KG1 (cell line): ENCODE data around the gene MCRIP1.

Experiments
- DNase-seq: peaks from one replicate; lab custom pipeline; 2025; lab: John Stamatoyannopoulos, UW

MCRIP1 gene

DNA sequence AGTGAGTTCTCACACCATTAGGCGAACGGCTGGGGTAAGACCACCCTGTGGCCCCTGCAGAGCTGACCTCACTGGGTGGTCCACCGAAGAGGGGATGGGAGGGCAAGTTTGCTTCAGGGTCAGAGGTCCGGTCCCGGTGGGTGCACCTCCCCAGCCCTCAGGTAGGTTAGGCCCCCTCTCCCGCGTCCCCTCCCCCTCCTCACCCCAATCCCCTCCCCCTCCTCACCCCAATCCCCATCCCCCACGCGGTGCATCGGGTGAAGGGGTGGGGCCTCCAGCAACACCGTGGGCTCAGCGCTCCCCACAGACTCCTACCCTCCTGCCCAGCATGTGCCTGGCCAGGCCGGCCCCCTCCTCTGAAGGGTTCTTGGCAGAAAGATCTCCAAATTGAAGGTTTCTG, 13.4 kb downstream of the MCRIP1 start:
- DNase-seq: no peak

- no peak for DNase-seq
Observed at GRCh38 chr17:81817758-81818147, 15.3 kb downstream of the MCRIP1 start.

DNA sequence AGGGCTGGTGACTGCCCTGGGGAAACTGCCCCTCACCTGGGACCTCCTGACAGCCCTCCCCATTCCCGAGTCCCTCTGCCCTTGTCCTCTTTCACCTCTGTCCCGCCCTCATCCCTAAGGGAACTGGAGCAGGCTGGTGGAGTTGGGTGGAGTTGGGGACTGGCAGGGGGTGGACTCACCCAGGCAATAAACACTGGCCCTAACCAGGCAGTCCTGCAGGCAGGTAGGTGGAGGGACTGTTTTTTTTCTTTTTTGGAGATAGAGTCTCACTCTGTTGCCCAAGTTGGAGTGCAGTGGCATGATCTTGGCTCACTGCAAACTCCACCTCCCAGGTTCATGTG, 17.5 kb downstream of the MCRIP1 start:
- no peak for DNase-seq

GRCh38 chr17:81814748-81815645, 18.1 kb downstream of the MCRIP1 start:
- no peak for DNase-seq

DNA sequence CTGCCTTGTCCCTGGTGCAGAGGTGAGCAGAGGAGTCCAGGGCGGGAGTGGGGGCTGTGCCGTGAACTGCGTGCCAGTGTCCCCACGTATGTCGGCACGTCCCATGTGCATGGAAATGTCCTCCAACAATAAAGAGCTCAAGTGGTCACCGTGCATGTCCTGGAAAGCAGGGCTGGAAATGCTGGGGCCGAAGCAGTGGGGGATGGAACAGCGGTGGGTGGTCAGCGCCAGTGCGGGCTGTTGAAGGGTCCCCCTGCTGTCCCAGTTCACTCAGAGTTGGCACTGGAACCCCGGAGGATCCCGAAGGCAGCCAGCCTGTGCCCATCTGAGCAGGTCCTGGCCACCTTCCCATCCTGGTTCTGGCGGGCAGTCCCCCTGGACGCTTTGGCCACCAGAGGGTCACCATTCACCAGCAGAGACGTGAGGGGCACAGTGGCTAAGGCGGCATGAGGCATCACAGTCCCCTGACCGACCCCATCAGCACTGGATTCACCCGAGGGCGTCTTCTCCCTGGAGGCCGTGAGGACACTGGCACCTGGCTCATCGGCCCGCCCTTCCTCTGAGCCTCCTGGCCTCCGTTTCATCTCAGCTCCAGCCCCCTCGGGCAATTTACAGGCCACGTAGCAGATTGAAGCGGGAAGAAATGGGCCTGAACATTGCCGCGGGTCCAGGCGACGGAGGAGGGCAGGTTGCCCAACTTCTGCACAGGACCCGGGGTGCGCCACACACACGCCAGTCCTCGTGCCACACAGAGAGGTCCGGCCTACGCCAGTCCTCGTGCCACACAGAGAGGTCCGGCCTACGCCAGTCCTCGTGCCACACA, 19.0 kb downstream of the MCRIP1 start:
- DNase-seq: no peak

GRCh38 chr17:81813371-81813684, 19.8 kb downstream of the MCRIP1 start:
- no peak for DNase-seq

DNA sequence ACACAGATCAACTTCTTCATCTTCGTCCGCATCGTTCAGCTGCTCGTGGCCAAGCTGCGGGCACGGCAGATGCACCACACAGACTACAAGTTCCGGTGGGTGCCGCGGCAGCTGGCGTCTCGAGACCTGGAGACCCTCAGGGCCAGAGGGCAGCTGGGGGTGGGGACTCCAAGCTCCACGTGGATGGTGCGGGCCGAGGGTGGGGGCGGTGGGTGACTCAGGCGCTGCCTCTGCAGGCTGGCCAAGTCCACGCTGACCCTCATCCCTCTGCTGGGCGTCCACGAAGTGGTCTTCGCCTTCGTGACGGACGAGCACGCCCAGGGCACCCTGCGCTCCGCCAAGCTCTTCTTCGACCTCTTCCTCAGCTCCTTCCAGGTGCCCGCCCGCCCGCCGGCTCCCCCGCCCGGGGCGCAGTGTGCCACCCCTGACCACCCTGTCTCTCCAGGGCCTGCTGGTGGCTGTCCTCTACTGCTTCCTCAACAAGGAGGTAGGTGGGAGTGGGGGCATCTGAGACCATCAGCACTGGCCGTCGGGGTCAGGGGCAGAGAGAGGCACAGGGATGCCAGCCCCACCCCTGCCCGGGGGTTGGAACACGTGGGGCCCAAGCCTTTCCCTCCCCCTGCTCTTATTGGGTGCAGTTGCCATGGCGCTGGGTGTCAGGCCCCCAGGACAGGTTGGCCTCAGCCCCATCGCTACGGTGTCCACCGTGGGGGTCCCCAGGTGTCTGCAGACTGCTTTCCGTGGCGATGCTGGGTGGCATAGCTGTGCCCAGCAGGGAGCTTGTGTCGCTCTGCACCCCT, 20.3 kb downstream of the MCRIP1 start:
- DNase-seq: no peak

- no peak for DNase-seq
Observed at GRCh38 chr17:81811705-81812570, 21.2 kb downstream of the MCRIP1 start.

DNA sequence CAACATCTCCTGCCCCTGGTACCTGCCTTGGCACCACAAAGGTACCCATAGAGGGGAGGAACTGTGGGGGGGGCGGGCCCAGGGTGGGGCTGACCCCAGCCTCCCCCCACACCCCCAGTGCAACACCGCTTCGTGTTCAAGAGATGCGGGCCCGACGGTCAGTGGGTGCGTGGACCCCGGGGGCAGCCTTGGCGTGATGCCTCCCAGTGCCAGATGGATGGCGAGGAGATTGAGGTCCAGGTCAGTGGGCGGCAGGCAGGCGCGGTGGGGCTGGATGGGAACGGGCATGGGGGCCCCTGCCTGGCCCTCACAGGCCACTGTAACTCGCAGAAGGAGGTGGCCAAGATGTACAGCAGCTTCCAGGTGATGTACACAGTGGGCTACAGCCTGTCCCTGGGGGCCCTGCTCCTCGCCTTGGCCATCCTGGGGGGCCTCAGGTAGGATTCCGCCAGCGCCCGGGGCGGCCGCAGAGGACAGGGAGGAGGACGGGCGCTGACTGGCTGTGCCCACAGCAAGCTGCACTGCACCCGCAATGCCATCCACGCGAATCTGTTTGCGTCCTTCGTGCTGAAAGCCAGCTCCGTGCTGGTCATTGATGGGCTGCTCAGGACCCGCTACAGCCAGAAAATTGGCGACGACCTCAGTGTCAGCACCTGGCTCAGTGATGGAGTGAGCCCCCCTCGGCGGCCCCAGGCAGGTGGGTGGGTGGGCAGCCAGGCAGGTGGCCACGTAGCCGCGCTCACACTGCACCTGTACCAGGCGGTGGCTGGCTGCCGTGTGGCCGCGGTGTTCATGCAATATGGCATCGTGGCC, 22.0 kb downstream of the MCRIP1 start:
- no peak for DNase-seq

DNA sequence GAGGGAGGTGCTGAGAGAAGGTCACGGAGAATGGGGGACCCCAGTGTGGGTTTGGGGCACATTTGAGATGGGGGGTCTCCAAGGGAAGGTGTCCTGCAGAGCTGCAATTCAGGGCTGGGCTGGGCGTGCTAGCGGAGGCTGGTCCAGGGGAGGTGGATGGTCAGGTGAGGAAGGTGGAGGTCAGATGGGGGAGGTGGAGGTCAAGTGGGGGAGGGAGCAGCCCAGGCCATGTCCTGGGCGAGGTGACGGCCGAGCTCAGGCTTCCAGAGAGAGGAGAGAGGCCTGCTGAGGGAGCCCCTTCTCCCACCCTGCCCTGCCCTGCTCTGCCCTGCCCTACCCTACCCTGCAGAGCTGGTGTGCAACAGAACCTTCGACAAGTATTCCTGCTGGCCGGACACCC, 22.6 kb downstream of the MCRIP1 start:
- DNase-seq: no peak

GRCh38 chr17:81809556-81809998, 23.5 kb downstream of the MCRIP1 start:
- no peak for DNase-seq

DNA sequence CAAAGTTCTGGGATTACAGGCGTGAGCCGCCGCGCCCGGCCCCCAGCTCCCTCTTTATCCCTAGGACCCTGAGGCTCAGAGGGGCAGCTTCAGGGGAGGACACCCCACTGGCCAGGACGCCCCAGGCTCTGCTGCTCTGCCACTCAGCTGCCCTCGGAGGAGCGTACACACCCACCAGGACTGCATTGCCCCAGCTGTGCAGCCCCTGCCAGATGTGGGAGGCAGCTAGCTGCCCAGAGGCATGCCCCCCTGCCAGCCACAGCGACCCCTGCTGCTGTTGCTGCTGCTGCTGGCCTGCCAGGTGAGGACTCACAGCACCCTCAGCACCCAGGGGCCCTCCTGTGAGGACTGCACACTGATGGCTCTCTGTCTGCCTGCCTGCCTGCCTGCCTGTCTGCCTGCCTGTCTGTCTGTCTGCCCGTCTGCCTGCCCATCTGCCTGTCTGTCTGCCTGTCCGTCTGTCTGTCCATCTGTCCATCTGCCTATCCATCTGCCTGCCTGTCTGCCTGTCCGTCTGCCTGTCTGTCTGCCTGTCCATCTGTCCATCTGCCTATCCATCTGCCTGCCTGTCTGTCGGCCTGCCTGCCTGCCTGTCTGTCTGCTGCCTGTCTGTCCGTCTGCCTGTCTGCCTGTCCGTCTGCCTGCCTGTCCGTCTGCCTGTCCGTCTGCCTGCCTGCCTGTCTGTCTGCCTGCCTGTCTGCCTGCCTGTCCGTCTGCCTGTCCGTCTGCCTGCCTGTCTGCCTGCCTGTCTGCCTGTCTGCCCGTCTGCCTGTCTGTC, 24.1 kb downstream of the MCRIP1 start:
- DNase-seq: no peak

DNA sequence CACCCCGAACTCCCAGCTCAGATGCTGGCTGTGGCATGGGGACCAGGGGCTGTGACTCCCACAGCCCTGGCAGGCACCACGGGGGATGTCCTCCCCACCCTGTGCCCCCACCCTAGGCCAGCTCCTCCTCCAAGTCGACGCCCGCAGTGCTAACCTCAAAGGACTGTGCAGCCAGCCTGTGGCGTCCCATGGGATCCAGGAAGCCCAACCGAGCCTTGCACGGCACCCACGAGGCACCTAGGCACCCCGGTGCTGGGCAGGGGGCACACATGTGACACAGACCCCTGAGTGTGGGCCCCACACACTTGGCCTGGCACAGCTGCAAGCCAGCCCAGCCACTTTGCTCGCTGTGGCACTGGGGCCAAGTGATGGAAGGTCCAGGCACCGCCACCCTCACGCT, 25.3 kb downstream of the MCRIP1 start:
- no peak for DNase-seq

GRCh38 chr17:81807210-81807719, 25.8 kb downstream of the MCRIP1 start:
- DNase-seq: no peak

GRCh38 chr17:81806461-81807209, 26.5 kb downstream of the MCRIP1 start:
- DNase-seq: no peak

- DNase-seq: no peak
Observed at GRCh38 chr17:81805707-81806460, 27.2 kb downstream of the MCRIP1 start.

- DNase-seq: no peak
Observed at GRCh38 chr17:81804559-81805399, 28.3 kb downstream of the MCRIP1 start.
